Caco-2 (cell line): ENCODE results near the gene ERF. TPM values are rescaled to one million over a fixed set of nuclear protein-coding genes. Genes with fewer than 3 reads are reported as not detected.

Experiments
- BruUV-seq: library from RNA; stranded (reverse); fragments of 400-500 nt; replicated peaks from 2 replicates; lab custom pipeline; 2021; lab: Mats Ljungman, UMichigan
- CTCF ChIA-PET: fragments of 300-600 bp; sonication (Branson Sonifier 250); formaldehyde crosslinking; loops from one replicate; lab custom pipeline; 2022; ENCODE audit warnings: antibody characterized with exemption; lab: Charles Lee
- POLR2A ChIA-PET: fragments of 300-600 bp; sonication (Branson Sonifier 250); formaldehyde crosslinking; loops from one replicate; lab custom pipeline; 2022; ENCODE audit warnings: antibody characterized with exemption; lab: Charles Lee
- DNase-seq, 2 experiments: peaks; one replicate each; pipeline versions ENCODE4 v3.0.0 to v3.0.0-alpha.2; 2020 to 2022
- H3K27me3 ChIP-seq: replicated peaks from 2 replicates; pipeline ENCODE4 v1.6.0; 2011; ENCODE audit warnings: low read length; ENCODE audit not compliant: control insufficient read depth, insufficient read depth
- H3K36me3 ChIP-seq: 2 replicates; pipeline ENCODE4 v1.5.1; 2011; ENCODE audit warnings: low read length; ENCODE audit not compliant: control insufficient read depth, insufficient read depth
- H3K4me1 ChIP-seq: fragments of 250-450 bp; sonication (Bioruptor Pico); 2 replicates; pipeline ENCODE4 v1.5.1; 2020; ENCODE audit warnings: mild to moderate bottlenecking
- H3K4me3 ChIP-seq: 2 replicates; pipeline ENCODE4 v1.5.1; 2011; ENCODE audit warnings: low read depth, mild to moderate bottlenecking, control low read depth, low read length
- H3K9me3 ChIP-seq: fragments of 250-450 bp; sonication (Bioruptor Pico); 2 replicates; pipeline ENCODE4 v1.5.1; 2020; ENCODE audit warnings: mild to moderate bottlenecking, moderate library complexity
- H3K27ac Mint-ChIP-seq: one replicate; pipeline ENCODE4 v1.8.0; 2022; ENCODE audit warnings: mixed read lengths; ENCODE audit not compliant: unreplicated experiment
- H3K27me3 Mint-ChIP-seq: one replicate; pipeline ENCODE4 v1.8.0; 2022; ENCODE audit warnings: mixed read lengths; ENCODE audit not compliant: insufficient read depth, unreplicated experiment
- H3K36me3 Mint-ChIP-seq: one replicate; pipeline ENCODE4 v1.8.0; 2022; ENCODE audit warnings: mild to moderate bottlenecking, mixed read lengths; ENCODE audit not compliant: insufficient read depth, unreplicated experiment
- H3K4me1 Mint-ChIP-seq: one replicate; pipeline ENCODE4 v1.8.0; 2022; ENCODE audit warnings: low read depth, mixed read lengths; ENCODE audit not compliant: unreplicated experiment
- H3K4me3 Mint-ChIP-seq: one replicate; pipeline ENCODE4 v1.8.0; 2022; ENCODE audit warnings: mild to moderate bottlenecking, moderate library complexity, mixed read lengths; ENCODE audit not compliant: unreplicated experiment
- H3K9me3 Mint-ChIP-seq: one replicate; pipeline ENCODE4 v1.8.0; 2022; ENCODE audit warnings: mixed read lengths; ENCODE audit not compliant: unreplicated experiment
- intact Hi-C: fragments of 100-400 bp; cut with micrococcal nuclease; formaldehyde crosslinking; loops from one replicate; pipeline ENCODE4 v1.10.0; 2022; ENCODE audit not compliant: unreplicated experiment
- total RNA-seq: library from RNA; stranded (reverse); gene quantifications from 2 replicates; pipeline ENCODE4 v1.2.3, GENCODE V29; 2022
- TF ChIP-seq, protein P1 (sequence below), 2 experiments: fragments of 200-600 bp in 1 of 2; IDR thresholded peaks; 1 replicate in 1 of 2; 2 replicates in 1 of 2; pipeline versions ENCODE4 v1.5.1 to v1.8.0; 2011 to 2022; ENCODE audit warnings: antibody characterized with exemption in 1 of 2, control low read depth in 1 of 2, inconsistent platforms in 1 of 2, low read depth in 1 of 2, low read length in 1 of 2, mild to moderate bottlenecking in 1 of 2, moderate library complexity in 1 of 2; ENCODE audit not compliant: insufficient read depth in 1 of 2, severe bottlenecking in 1 of 2, unreplicated experiment in 1 of 2

ERF gene
- total RNA-seq, 1 experiment from 2014 or later: 149 TPM

DNA sequence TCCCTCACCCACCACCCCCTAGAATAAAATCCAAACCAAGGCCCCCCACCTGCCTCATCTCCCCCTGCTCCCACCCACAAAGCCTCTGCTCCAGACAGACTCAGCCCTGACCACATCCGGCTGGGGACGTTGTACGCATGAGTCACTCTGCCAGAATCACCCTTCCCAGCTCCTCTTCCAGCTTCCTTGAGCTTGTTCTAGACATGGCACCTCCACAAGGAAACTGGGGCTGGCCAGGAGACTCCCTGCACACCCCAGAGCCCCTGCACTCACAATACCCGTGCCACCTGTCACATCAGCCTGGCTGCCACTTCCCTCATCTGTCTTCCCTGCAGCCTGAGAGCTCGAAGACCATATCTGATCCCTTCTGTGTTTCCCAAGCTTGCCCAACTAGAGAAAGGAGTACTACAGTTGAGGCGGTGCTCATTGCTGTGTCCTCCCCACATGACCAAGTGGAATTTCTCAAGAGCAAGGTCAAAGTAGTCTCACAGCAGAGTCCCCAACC lies 47.1 kb downstream of the ERF start:
- no peaks in the 10 kb centered on the region for H3K27me3 ChIP-seq
- TF ChIP-seq, protein P1, sequence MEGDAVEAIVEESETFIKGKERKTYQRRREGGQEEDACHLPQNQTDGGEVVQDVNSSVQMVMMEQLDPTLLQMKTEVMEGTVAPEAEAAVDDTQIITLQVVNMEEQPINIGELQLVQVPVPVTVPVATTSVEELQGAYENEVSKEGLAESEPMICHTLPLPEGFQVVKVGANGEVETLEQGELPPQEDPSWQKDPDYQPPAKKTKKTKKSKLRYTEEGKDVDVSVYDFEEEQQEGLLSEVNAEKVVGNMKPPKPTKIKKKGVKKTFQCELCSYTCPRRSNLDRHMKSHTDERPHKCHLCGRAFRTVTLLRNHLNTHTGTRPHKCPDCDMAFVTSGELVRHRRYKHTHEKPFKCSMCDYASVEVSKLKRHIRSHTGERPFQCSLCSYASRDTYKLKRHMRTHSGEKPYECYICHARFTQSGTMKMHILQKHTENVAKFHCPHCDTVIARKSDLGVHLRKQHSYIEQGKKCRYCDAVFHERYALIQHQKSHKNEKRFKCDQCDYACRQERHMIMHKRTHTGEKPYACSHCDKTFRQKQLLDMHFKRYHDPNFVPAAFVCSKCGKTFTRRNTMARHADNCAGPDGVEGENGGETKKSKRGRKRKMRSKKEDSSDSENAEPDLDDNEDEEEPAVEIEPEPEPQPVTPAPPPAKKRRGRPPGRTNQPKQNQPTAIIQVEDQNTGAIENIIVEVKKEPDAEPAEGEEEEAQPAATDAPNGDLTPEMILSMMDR (IDR thresholded peaks at IDR 0.05; ENCODE audit: insufficient read depth in 1 of 2, low read depth in 1 of 2, low read length in 1 of 2, severe bottlenecking in 1 of 2, unreplicated experiment in 1 of 2): no peak
- Mint-ChIP-seq H3K4me1 (no peaks in the 10 kb centered on the region), H3K27ac (no peak overlapping the region), H3K27me3 (no peaks in the 10 kb centered on the region), H3K36me3 (peaks cover 66% of the 10 kb centered on the region), H3K9me3 (no peaks in the 10 kb centered on the region), H3K4me3 (no peak overlapping the region)
- ChIA-PET POLR2A (no interaction called here), CTCF (no interaction called here)
- BruUV-seq: no TSS peak
- intact Hi-C loops: no loop called here
- H3K36me3 ChIP-seq: peaks cover 4% of the 10 kb centered on the region; the same call in 1 of the 2 replicates
- H3K4me3 ChIP-seq: no peak overlapping the region
- no peaks in the 10 kb centered on the region for H3K9me3 ChIP-seq
- DNase-seq: no peak
- H3K4me1 ChIP-seq: 0 out of 2 replicates have a peak, but pooled peaks cover 5% of the 10 kb centered on the region

DNA sequence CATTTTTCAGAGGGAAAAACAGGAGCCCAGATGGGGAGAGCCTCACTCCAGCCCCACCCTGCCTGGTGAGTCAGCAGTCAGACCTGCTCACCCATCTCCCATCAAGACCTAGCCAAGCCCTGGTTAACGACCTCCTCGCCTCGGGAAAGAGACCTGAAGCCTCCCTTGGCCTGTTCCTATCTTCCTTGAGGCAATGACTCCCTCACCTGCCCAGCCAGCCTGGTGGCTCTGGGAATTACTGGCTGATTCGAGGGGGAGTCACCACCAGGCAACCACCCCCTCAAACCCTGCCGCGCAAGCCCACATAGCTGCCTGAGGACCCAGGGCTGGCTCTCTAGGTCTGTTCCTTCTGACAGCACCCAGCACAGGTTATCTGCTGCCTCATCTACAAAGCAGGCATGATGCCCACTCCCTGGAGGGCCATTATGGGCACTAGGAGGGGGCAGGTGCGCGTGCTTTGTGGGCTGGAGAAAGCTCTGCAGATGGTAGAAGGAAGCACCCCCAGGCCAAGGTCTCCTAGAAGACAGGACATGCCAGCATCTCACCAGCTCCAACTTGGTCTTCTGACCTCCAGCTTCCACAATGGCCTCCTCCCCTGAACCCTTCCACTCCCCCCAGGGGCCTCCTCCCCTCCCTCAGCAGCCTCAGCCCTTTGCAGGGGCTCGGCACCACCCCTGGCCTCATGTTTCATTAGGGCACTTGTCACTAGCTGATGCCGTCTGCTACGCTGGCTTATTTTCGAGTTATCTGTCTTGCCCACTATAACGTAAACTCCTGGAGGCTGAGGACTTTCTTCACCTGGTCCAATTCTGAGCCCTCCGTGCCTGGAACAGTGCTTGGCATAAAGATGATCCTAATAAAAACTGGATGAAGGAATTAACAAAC lies 47.8 kb downstream of the ERF start:
- POLR2A ChIA-PET: interaction anchor here (0.6 kb wide), 1 partner anchor 780 kb away, joined by 10 read pairs; the partner anchor contains the start of gene B3GNT8
- intact Hi-C loops: no loop called here
- peaks cover 4% of the 10 kb centered on the region; the same call in 1 of the 2 replicates for H3K36me3 ChIP-seq
- H3K4me3 Mint-ChIP-seq: no peak overlapping the region
- H3K9me3 ChIP-seq: no peaks in the 10 kb centered on the region
- TF ChIP-seq, protein P1 (IDR thresholded peaks at IDR 0.05; ENCODE audit: insufficient read depth in 1 of 2, low read depth in 1 of 2, low read length in 1 of 2, severe bottlenecking in 1 of 2, unreplicated experiment in 1 of 2): no peak
- BruUV-seq: no TSS peak
- H3K36me3 Mint-ChIP-seq: peaks cover 69% of the 10 kb centered on the region
- no peak overlapping the region for H3K4me3 ChIP-seq
- H3K27me3 ChIP-seq: no peaks in the 10 kb centered on the region
- H3K9me3 Mint-ChIP-seq: no peaks in the 10 kb centered on the region
- H3K4me1 ChIP-seq: 0 out of 2 replicates have a peak, but pooled peaks cover 5% of the 10 kb centered on the region
- no peak for DNase-seq
- H3K27ac Mint-ChIP-seq: no peak overlapping the region
- H3K4me1 Mint-ChIP-seq: no peaks in the 10 kb centered on the region
- CTCF ChIA-PET: no interaction called here
- H3K27me3 Mint-ChIP-seq: no peaks in the 10 kb centered on the region

DNA sequence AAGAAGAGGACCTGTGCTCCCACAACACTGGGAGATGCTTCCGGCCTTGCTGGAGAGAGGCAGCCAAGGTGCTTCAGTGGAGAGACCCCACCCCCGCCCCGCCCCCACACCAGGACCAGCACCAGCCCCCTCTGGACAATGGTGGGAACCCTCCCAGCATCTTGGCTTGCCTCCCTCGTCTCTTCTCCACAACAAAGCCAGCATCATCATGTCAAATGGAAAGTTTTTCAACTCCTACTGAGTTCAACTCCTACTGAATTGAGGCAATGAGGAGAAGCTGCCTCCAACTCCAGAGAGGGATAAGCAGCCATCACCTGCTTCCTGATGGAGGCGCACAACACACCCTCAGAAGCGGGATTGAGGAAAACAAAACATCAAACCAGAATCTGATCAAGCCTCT lies 50.3 kb downstream of the ERF start:
- H3K4me1 Mint-ChIP-seq: no peaks in the 10 kb centered on the region
- ChIA-PET POLR2A (no interaction called here), CTCF (no interaction called here)

More for the DNA sequence above, 50.3 kb downstream of the ERF start:
- intact Hi-C loops: no loop called here
- DNase-seq: no peak
- H3K9me3 Mint-ChIP-seq: no peaks in the 10 kb centered on the region
- TF ChIP-seq, protein P1 (IDR thresholded peaks at IDR 0.05; ENCODE audit: insufficient read depth in 1 of 2, low read depth in 1 of 2, low read length in 1 of 2, severe bottlenecking in 1 of 2, unreplicated experiment in 1 of 2): no peak
- no peaks in the 10 kb centered on the region for H3K9me3 ChIP-seq
- no peak overlapping the region for H3K27ac Mint-ChIP-seq
- H3K4me3 ChIP-seq: no peak overlapping the region
- H3K27me3 ChIP-seq: no peaks in the 10 kb centered on the region
- H3K36me3 ChIP-seq: peaks cover 5% of the 10 kb centered on the region
- no peaks in the 10 kb centered on the region for H3K27me3 Mint-ChIP-seq
- no TSS peak for BruUV-seq
- H3K36me3 Mint-ChIP-seq: peaks cover 72% of the 10 kb centered on the region
- no peak overlapping the region for H3K4me3 Mint-ChIP-seq
- H3K4me1 ChIP-seq: 0 out of 2 replicates have a peak, but pooled peaks cover 5% of the 10 kb centered on the region
